HG03095 (cell line): ENCODE measurements around the gene G3BP1.
A peak's percentile ranks its signal among the peaks of the same experiment; 100 is the strongest.
"Not testable (repeated sequence)": the region's sequence is repeated elsewhere in the genome, so short reads cannot be mapped to it uniquely, and the experiment has no call there.

ENCODE experiments used
- ATAC-seq: cut with Tn5 transposase; IDR thresholded peaks from one replicate; pipeline ENCODE4 v1.9.1; 2021; ENCODE audit warnings: moderate library complexity; ENCODE audit not compliant: unreplicated experiment

Gene G3BP1

GRCh38 chr5:151771259-151772028 is at the start of gene G3BP1:
G3BP1 (plus strand) TSS chr5:151771954; CDS start chr5:151786621, 14,667 bp downstream.
- ATAC-seq = peak; percentile 76

- no peak for ATAC-seq
Measured at GRCh38 chr5:151722546-151722945, 49.2 kb upstream of the G3BP1 start.

- no peak for ATAC-seq
Measured at GRCh38 chr5:151724360-151724759, 47.4 kb upstream of the G3BP1 start.

- not testable (repeated sequence) for ATAC-seq
Measured at GRCh38 chr5:151729597-151729996, 42.2 kb upstream of the G3BP1 start.

GRCh38 chr5:151730381-151730780 is 41.4 kb upstream of the G3BP1 start:
- no peak for ATAC-seq

- no peak for ATAC-seq
Measured at GRCh38 chr5:151733358-151734063, 38.2 kb upstream of the G3BP1 start.

GRCh38 chr5:151734064-151734408 is 37.7 kb upstream of the G3BP1 start:
- no peak for ATAC-seq

- ATAC-seq = no peak
Measured at GRCh38 chr5:151735646-151736045, 36.1 kb upstream of the G3BP1 start.

GRCh38 chr5:151737431-151737830 is 34.3 kb upstream of the G3BP1 start:
- no peak for ATAC-seq

GRCh38 chr5:151738125-151738848 is 33.5 kb upstream of the G3BP1 start:
- ATAC-seq = no peak

GRCh38 chr5:151739395-151739794 is 32.4 kb upstream of the G3BP1 start:
- ATAC-seq = no peak

GRCh38 chr5:151739939-151740335 is 31.8 kb upstream of the G3BP1 start:
- ATAC-seq = no peak

GRCh38 chr5:151740336-151740942 is 31.3 kb upstream of the G3BP1 start:
- ATAC-seq = peak; percentile 66

- peak; percentile 21 for ATAC-seq
Measured at GRCh38 chr5:151740958-151741373, 30.8 kb upstream of the G3BP1 start.

- ATAC-seq = no peak
Measured at GRCh38 chr5:151741678-151742423, 29.9 kb upstream of the G3BP1 start.

- no peak for ATAC-seq
Measured at GRCh38 chr5:151742870-151743294, 28.9 kb upstream of the G3BP1 start.

- ATAC-seq = no peak
Measured at GRCh38 chr5:151743530-151743929, 28.2 kb upstream of the G3BP1 start.

GRCh38 chr5:151745071-151745705 is 26.6 kb upstream of the G3BP1 start:
- no peak for ATAC-seq

- no peak for ATAC-seq
Measured at GRCh38 chr5:151750121-151750520, 21.6 kb upstream of the G3BP1 start.

GRCh38 chr5:151751091-151751490 is 20.7 kb upstream of the G3BP1 start:
- no peak for ATAC-seq
